ENCODE results near the gene MAD1L1. TPM values are rescaled to one million over a fixed set of nuclear protein-coding genes. Genes with fewer than 3 reads are reported as not detected.

MAD1L1 gene
- total RNA-seq, 1 donor from 2014 or later: 112 TPM

- intact Hi-C loops (cut with micrococcal nuclease): no loop called here
Measured at GRCh38 chr7:2008936-2009540, 223.7 kb downstream of the MAD1L1 start.

GRCh38 chr7:2008101-2008935, 224.4 kb downstream of the MAD1L1 start:
- intact Hi-C loops (cut with micrococcal nuclease): no loop called here

GRCh38 chr7:2007551-2007950, 225.2 kb downstream of the MAD1L1 start:
- intact Hi-C loops (cut with micrococcal nuclease): no loop called here

DNA sequence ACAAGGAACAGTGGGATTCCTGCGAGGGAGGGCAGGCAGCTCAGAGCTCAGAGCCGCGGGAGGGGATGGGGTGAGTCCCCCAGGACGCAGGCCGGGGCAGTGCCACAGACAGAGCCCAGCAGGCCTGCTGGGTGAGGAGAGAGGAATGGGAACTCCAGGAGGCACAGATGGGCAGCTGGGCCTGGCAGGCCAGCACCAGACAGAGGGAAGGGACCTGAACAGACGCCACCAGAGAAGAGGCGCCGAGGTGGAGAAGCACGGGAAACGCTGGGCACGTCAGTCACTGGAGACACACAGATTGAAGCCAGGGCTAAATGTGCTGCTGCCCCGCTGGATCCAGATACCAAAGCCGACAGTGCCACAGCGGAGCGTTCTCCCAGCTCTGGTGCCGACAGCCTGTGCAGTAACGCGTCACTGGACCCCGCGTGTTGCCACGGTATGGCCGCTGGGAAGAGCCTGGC, 225.8 kb downstream of the MAD1L1 start:
- intact Hi-C loops (cut with micrococcal nuclease): no loop called here

GRCh38 chr7:2006231-2006771, 226.4 kb downstream of the MAD1L1 start:
- intact Hi-C loops (cut with micrococcal nuclease): no loop called here

- intact Hi-C loops (cut with micrococcal nuclease): no loop called here
Measured at GRCh38 chr7:2005786-2006185, 227.0 kb downstream of the MAD1L1 start.

DNA sequence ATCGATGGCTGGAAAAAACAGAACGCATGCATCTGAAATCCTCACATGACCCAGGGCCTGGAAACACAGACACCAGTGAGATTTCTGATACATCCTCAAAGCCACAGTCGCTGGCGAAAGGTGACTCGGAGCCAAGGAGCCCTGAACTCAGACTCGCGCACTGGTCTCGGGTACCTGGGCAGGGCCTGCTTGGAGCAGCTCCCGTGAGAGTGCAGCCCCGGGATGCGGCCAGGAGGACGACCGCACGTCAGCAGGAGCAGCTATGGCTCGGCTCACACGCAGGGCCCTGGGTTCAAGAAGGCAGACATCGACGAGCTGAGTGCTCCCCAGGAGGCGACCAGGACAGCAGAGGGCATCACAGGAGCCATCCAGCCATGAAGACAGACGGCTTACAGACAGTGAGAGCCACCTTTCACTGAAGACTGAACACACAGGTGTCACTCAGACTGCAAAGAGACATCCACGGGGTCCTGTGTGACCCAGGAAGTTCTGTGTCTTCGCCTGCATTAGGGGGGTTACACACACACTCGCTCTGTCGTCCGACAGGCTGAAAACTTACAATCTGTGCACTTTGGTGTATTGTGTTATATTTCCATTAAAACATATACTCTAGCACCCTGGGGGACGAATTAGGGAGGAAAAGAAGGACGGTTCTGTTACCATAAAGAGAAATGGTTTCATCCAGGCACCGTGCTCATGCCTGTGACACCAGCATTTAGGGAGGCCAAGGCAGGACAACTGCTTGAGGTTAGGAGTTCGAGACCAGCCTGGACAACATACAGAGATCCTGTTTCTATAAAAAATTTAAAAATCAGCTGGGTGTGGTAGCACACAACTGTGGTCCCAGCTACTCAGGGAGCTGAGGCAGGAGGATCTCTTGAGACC, 227.7 kb downstream of the MAD1L1 start:
- intact Hi-C loops (cut with micrococcal nuclease): no loop called here

DNA sequence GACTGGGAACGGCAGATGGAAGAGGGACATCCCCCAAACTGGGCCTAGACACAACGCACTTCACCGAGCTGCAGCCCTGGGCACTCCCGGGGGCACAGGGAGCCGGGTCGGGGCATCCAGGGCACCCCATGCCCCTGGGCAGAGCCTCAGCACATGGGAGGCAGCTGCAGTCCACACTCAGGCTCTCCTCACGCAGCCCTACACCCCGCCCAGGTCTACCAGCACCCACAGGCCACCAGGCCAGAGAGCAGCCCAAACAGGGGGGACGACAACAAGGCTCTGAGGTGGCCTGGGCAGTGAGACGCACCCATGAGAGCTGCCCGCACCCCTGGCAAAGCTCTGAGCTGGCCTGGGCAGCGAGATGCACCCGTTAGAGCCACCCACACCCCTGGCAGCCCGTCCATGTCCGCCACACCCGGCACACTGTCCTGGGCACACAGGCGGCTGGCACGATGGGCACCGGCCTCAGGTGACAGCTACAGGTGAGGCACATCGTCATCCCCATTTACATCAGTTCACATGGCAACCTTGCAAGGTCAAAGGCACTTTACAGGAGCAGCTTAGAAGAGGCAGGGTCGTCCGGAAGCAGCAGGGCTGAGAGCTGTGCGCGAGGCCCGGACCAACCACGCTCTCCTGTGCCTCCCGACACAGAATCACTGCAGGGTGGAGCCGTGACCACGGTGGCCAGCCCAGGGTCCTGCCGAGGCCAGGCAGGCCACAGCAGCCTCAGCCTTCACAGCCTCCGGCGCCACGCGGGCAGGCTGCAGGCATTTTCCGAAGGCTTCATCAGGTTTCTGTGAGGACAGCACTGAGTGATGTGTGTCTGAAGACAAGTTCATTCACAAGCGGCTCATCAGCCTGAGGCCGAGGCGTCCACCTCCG, 228.6 kb downstream of the MAD1L1 start:
- intact Hi-C loops (cut with micrococcal nuclease): no loop called here

DNA sequence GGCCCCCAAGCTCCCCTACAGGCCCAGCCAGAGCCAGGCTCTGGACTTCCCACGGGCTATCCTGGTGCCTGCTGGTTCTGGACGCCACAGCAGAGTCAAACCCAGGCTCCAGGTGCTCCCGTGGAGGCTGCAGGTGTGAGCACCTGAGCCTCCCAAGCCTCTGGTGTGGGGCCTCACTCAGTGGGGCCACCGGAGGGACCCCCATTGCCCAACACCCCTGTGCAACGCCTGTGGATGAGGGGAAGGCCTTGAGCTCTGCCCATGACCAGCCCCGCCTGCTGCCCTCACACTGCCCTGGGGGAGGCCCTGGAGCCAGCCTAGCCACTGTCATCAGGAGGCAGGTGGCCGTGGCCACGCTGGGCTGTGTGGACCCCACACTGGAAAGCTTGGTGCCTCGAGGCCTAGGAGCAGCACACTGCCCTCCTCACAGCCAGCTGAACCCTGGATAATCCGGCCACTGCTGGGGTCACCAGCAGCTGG, 229.3 kb downstream of the MAD1L1 start:
- intact Hi-C loops (cut with micrococcal nuclease): no loop called here

DNA sequence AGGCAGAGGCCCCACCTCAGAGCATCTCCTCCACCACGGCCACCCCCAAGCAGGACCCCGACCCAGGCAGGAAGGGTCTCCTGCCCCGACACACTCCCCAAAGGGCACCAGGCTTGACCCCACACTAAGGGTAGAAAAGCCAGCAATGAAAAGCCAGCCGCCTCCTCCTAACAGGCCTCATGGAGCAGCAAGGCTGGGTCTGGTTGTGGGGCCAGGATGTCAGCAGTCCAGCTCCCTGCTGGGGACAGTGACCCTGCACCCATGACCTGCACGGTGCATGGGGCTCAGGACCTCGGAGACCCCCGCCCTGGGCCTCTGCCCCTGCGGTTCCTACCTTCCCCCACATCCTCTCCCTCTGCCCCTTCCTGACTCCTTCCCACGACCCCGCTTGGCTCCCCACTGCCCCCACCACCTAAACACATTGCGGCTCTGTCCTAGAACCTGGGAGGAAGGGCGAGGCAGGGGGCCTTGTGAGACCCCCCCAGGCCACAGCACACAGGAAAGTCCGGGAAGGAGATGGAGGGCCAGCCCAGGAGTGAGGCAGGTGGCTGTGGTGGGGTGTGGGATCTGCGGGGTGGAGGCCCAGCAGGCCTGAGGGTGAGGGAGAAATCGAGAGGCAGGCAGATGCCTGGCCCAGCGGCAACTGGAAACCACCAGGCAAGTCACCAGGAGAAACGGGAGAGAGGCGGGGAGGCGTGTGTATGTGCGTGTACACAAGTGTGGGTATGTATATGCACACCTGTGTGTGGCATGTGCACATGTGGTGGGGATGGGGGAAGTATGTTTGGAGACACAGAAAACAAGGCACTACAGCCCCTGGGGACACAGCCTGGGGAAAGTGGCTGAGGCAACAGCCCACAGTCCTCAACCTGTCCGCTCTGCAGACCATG, 229.9 kb downstream of the MAD1L1 start:
- intact Hi-C loops (cut with micrococcal nuclease): no loop called here

- intact Hi-C loops (cut with micrococcal nuclease): no loop called here
Measured at GRCh38 chr7:2001601-2002442, 230.9 kb downstream of the MAD1L1 start.

DNA sequence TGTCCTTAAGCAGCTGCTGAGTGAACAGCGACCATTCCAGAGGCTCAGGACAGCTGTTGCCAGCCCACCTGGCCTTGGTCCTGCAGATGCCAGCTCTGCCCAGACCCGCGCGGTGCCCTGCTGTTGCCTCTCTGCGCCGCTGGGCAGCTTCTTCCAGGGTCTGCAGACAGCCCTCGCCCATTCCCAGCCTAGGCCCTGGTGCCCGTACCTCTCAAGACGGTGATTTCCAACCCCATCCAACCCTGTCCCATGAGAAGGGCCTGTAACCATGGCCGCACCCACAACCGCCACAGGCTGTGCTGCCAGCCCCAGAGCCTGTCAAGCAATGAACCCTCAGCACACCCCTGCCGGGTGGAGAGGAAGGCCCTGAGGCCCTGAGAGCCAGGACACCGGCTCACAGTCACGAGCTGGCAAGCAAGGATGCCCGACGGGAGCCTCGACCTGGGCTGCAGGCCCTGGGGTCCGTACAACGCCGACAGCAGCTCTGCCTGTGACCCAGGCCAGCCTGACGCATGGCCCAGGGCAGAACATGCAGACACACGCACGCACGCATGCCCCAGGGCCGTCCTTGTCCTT, 231.9 kb downstream of the MAD1L1 start:
- intact Hi-C loops (cut with micrococcal nuclease): no loop called here

DNA sequence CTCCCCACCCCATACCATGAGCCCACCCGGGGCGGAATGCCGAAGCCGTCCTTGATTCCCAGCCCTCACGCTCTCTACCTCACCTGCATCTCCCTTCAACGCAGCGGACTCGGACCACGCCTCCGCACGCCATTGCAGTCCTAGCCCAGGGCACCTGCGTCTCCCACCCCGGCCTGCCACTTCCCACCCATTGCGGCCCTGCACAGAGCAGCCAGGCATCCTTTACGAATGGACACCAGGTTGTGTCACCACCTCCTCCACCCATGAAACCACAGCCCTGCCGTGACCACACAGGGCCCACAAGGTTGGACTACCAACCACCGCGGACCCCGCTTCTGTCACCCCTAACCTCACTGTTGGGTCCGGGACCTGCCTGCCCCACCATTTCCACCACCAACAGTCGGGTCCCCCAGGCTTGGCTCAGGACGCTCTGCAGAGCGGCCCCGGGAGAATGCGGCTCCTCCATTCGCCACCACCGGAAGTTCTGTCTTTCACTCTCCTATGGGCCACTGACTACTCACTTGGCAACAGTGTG, 232.5 kb downstream of the MAD1L1 start:
- intact Hi-C loops (cut with micrococcal nuclease): no loop called here

- intact Hi-C loops (cut with micrococcal nuclease): no loop called here
Measured at GRCh38 chr7:1999278-1999984, 233.3 kb downstream of the MAD1L1 start.

DNA sequence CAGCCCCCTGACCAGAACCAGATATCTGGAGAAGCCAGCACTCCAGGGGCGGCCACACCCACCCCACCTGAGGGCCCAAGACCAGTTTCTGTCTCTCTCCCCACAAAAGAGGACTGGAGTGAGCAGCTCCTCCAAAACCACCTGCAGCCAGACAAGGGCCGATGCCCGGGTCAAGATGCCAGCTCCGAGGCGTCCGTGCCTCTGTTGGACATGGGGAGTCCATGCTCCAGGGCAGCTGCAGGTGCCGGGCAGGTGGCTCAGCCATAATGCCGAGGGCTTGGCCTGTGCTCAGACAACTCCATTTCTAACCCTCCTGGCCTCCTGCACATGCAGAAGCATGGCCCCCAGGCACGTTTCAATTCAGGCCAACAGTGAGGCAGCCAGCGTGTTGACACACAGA, 234.6 kb downstream of the MAD1L1 start:
- intact Hi-C loops (cut with micrococcal nuclease): no loop called here

GRCh38 chr7:1997537-1998076, 235.1 kb downstream of the MAD1L1 start:
- intact Hi-C loops (cut with micrococcal nuclease): no loop called here

GRCh38 chr7:1996816-1997215, 235.9 kb downstream of the MAD1L1 start:
- intact Hi-C loops (cut with micrococcal nuclease): no loop called here

Data from T-helper 1 cell treated with Interleukin-12 subunit alpha and Interleukin-12 subunit beta and Interleukin-4 antibody, amounts not matched to agents 30 ng/mL and 1 ng/mL, for 36 hours (primary cell).